ENCODE results near the gene MEN1.

Gene MEN1

GRCh38 chr11:64831411-64831891 is 21.1 kb upstream of the MEN1 start:
- ChIA-PET CTCF (no interaction called here), POLR2A (no interaction called here)
- no peak for DNase-seq (ENCODE audit: extremely low spot score)
- TF ChIP-seq BHLHE40 (IDR thresholded peaks at IDR 0.05; ENCODE audit: borderline replicate concordance): no peak
- TF ChIP-seq FOXA1 (IDR thresholded peaks at IDR 0.05): no peak
- no peak for TF ChIP-seq ZNF384 (IDR thresholded peaks at IDR 0.05)
- TF ChIP-seq ARNT (IDR thresholded peaks at IDR 0.05): no peak
- no peak for TF ChIP-seq SP1 (IDR thresholded peaks at IDR 0.05)
- no peak for TF ChIP-seq FOXK2 (IDR thresholded peaks at IDR 0.05)
- TF ChIP-seq CTBP1 (IDR thresholded peaks at IDR 0.05; ENCODE audit: borderline replicate concordance): no peak
- TF ChIP-seq L3MBTL2 (conservative IDR thresholded peaks at IDR 0.05): no peak
- TF ChIP-seq ELF4 (IDR thresholded peaks at IDR 0.05): no peak
- no peak for TF ChIP-seq LEF1 (IDR thresholded peaks at IDR 0.05; ENCODE audit: borderline replicate concordance)
- no peak for TF ChIP-seq FOXM1 (IDR thresholded peaks at IDR 0.05; ENCODE audit: borderline replicate concordance)
- no peak for TF ChIP-seq SUZ12 (IDR thresholded peaks at IDR 0.05)
- TF ChIP-seq, protein P1, sequence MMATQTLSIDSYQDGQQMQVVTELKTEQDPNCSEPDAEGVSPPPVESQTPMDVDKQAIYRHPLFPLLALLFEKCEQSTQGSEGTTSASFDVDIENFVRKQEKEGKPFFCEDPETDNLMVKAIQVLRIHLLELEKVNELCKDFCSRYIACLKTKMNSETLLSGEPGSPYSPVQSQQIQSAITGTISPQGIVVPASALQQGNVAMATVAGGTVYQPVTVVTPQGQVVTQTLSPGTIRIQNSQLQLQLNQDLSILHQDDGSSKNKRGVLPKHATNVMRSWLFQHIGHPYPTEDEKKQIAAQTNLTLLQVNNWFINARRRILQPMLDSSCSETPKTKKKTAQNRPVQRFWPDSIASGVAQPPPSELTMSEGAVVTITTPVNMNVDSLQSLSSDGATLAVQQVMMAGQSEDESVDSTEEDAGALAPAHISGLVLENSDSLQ (IDR thresholded peaks at IDR 0.05): no peak
- TF ChIP-seq NFRKB (IDR thresholded peaks at IDR 0.05): no peak
- no peak for TF ChIP-seq TARDBP (IDR thresholded peaks at IDR 0.05)
- TF ChIP-seq HDGF (IDR thresholded peaks at IDR 0.05; ENCODE audit: borderline replicate concordance): no peak

- no peak for DNase-seq (ENCODE audit: extremely low spot score)
- TF ChIP-seq TARDBP (IDR thresholded peaks at IDR 0.05) (no peak), HDGF (IDR thresholded peaks at IDR 0.05; ENCODE audit: borderline replicate concordance) (no peak), FOXK2 (IDR thresholded peaks at IDR 0.05) (no peak), ZNF384 (IDR thresholded peaks at IDR 0.05) (no peak), NFRKB (IDR thresholded peaks at IDR 0.05) (no peak), CTBP1 (IDR thresholded peaks at IDR 0.05; ENCODE audit: borderline replicate concordance) (no peak), ELF4 (IDR thresholded peaks at IDR 0.05) (no peak), ARNT (IDR thresholded peaks at IDR 0.05) (no peak)
- TF ChIP-seq, protein P1 (IDR thresholded peaks at IDR 0.05): no peak
- CTCF ChIA-PET: no interaction called here
- POLR2A ChIA-PET: interaction anchor here (0.7 to 1.3 kb wide), 2 partner anchors 34 to 58 kb away, joined by 3 read pairs; no protein-coding TSS in a partner anchor
These were observed 19.3 kb upstream of the MEN1 start for GRCh38 chr11:64829536-64830251.

DNA sequence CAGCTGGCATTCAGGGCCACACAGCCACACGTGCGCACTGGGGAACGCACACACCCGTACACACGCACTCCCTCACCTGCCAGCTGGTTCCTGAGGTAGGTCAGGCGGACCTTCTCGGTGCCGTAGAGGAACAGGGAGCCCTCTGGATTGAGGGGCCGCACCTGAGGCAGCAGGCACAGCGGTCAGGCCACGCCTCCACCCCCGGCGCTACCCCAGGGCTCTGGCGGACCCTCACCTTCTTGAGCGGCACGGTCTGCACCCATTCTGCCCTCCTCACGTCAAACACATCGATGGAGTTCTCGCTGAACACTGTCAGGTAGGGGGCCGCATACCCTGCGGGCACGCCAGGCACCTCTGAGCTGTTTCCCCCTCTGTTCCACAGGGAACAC is 17.1 kb upstream of the MEN1 start:
- no peak for DNase-seq (ENCODE audit: extremely low spot score)
- TF ChIP-seq FOXK2 (IDR thresholded peaks at IDR 0.05) (no peak), FOXM1 (IDR thresholded peaks at IDR 0.05; ENCODE audit: borderline replicate concordance) (no peak), BHLHE40 (IDR thresholded peaks at IDR 0.05; ENCODE audit: borderline replicate concordance) (no peak), NFRKB (IDR thresholded peaks at IDR 0.05) (no peak), SUZ12 (IDR thresholded peaks at IDR 0.05) (no peak), L3MBTL2 (conservative IDR thresholded peaks at IDR 0.05) (no peak), CTBP1 (IDR thresholded peaks at IDR 0.05; ENCODE audit: borderline replicate concordance) (no peak), ARNT (IDR thresholded peaks at IDR 0.05) (no peak)
- ChIA-PET POLR2A (no interaction called here), CTCF (no interaction called here)

DNA sequence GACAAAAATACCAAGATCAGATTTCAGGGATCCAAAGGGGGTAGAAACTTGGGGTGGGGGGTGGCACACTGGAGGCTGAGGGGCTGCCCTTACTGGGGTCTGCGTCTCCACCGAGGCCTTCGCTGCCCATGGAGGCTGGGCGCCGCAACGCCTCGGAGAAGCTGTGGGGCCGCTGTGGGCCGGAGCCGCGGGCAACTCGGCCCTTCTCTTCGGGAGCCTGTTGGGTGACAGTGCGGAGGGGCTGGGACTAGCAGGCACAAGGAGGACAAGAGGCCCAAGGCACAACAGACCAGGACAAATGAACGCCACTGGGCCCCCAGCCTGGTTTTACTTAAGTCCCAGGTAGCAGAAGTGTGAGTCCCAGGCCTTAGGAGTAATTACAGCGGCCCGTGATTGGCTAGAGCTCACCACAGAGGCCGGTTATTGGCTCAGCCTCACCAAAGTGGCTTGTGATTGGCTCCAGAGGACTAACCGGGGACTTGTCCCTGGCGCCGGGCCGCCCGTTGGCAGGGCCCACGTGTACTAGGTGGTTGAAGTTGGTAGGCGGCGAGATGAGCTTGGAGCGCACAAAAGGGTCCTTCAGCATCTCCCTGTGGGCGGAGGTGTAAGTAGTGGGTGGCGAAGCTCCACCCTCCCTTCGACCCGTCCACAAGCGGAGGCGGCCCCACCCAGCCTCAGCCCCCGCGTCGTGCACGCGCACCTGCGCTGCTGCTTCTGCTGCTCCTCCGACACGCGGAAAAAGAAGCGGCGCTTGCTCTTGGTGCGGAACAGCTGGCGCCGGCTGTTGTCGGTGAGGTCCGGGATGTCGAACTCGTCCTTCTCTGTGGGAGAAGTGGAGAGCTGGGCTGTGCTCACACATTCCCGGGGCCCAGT is 16.5 kb upstream of the MEN1 start:
- POLR2A ChIA-PET: no interaction called here
- CTCF ChIA-PET: no interaction called here
- no peak for DNase-seq (ENCODE audit: extremely low spot score)
- TF ChIP-seq HDGF (IDR thresholded peaks at IDR 0.05; ENCODE audit: borderline replicate concordance): no peak
- no peak for TF ChIP-seq FOXK2 (IDR thresholded peaks at IDR 0.05)
- TF ChIP-seq FOXM1 (IDR thresholded peaks at IDR 0.05; ENCODE audit: borderline replicate concordance): no peak
- no peak for TF ChIP-seq LEF1 (IDR thresholded peaks at IDR 0.05; ENCODE audit: borderline replicate concordance)
- TF ChIP-seq FOXA1 (IDR thresholded peaks at IDR 0.05): no peak
- TF ChIP-seq SUZ12 (IDR thresholded peaks at IDR 0.05): no peak
- no peak for TF ChIP-seq SP1 (IDR thresholded peaks at IDR 0.05)
- TF ChIP-seq ARNT (IDR thresholded peaks at IDR 0.05): no peak
- TF ChIP-seq CTBP1 (IDR thresholded peaks at IDR 0.05; ENCODE audit: borderline replicate concordance): no peak
- no peak for TF ChIP-seq TARDBP (IDR thresholded peaks at IDR 0.05)
- TF ChIP-seq, protein P1 (IDR thresholded peaks at IDR 0.05): no peak
- no peak for TF ChIP-seq L3MBTL2 (conservative IDR thresholded peaks at IDR 0.05)
- TF ChIP-seq ELF4 (IDR thresholded peaks at IDR 0.05): no peak
- no peak for TF ChIP-seq NFRKB (IDR thresholded peaks at IDR 0.05)
- TF ChIP-seq ZNF384 (IDR thresholded peaks at IDR 0.05): no peak

DNA sequence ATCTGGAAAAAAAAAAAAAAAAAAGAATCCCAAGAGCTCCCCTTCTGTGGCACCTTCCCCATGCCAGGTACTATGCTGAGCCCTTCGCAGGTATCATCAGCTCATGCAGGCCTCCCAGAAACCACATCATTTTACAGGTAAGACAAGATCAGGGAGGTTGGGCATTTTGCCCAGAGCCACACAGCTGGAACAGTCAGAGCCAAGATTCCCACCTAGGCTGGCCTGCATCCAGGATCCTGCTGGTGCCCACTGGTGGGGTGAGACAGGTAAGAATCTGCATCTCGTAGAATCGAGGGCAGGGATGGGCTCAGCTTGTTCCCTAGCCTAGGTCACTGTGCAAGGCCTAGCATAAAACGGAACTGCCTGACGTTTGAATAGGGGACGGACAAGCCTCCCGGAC is 15.7 kb upstream of the MEN1 start:
- no peak for DNase-seq (ENCODE audit: extremely low spot score)
- POLR2A ChIA-PET: no interaction called here
- CTCF ChIA-PET: no interaction called here
- TF ChIP-seq FOXM1 (IDR thresholded peaks at IDR 0.05; ENCODE audit: borderline replicate concordance) (no peak), LEF1 (IDR thresholded peaks at IDR 0.05; ENCODE audit: borderline replicate concordance) (no peak), TARDBP (IDR thresholded peaks at IDR 0.05) (no peak), HDGF (IDR thresholded peaks at IDR 0.05; ENCODE audit: borderline replicate concordance) (no peak), FOXK2 (IDR thresholded peaks at IDR 0.05) (no peak), L3MBTL2 (conservative IDR thresholded peaks at IDR 0.05) (no peak), BHLHE40 (IDR thresholded peaks at IDR 0.05; ENCODE audit: borderline replicate concordance) (no peak), SP1 (IDR thresholded peaks at IDR 0.05) (no peak), NFRKB (IDR thresholded peaks at IDR 0.05) (no peak), CTBP1 (IDR thresholded peaks at IDR 0.05; ENCODE audit: borderline replicate concordance) (no peak), ARNT (IDR thresholded peaks at IDR 0.05) (no peak), SUZ12 (IDR thresholded peaks at IDR 0.05) (no peak), ELF4 (IDR thresholded peaks at IDR 0.05) (no peak), FOXA1 (IDR thresholded peaks at IDR 0.05) (no peak), ZNF384 (IDR thresholded peaks at IDR 0.05) (no peak)
- TF ChIP-seq, protein P1 (IDR thresholded peaks at IDR 0.05): no peak
